Measurements from ENCODE around the gene SLC29A3. TPM values are rescaled to one million over a fixed set of nuclear protein-coding genes. Genes with fewer than 3 reads are reported as not detected.

The SLC29A3 gene
- total and polyA plus RNA-seq, 2 of the 8 experiments (the other 6 are each of a cell fraction or from before 2014, with no cell fraction given) = 14.0 to 24.6 TPM

DNA sequence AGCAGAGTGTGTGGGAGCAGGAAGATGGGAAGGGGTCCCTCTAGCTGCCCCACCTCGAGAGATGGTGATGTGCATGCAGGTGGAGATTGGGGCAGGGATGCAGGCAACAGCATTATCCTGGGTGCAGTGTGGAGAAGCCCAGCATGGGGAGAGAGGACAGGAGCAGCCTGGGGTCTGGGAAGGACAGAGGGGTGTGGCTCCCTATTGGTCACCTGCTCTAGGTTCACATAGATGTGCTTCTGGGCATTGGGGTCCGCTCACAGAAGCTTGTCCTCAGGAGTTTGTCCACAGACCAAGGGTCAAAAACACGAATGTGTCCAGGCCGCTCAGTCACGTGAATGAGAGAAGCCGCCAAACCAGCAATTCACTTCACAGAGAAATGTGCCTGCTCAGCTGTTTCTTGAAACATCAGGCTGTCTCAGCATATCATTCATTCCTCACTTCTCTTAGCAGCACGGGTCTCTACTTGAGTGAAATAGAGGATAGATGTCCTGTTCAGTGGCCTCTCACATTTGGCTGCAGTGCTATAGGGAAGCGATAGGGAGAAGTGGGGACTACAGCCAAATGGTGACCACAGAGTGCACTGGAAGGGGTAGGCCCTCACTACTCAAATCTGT lies 11.5 kb upstream of the SLC29A3 start:
- peak; percentile 45; the same call in 1 of the 2 replicates for TF ChIP-seq MAFK (IDR thresholded peaks at IDR 0.05; ENCODE audit: low read depth, low read length)
- TF ChIP-seq ATF3 (IDR thresholded peaks at IDR 0.05; ENCODE audit: insufficient read depth, low read depth, low read length) = no peak
- no peak for TF ChIP-seq SRF (IDR thresholded peaks at IDR 0.05; ENCODE audit: low read depth, low read length)

More for the DNA sequence above, 11.5 kb upstream of the SLC29A3 start:
- H2AFZ ChIP-seq (ENCODE audit: low read length) = no peak overlapping the region
- H3K23ac ChIP-seq (ENCODE audit: insufficient read length) = no peak overlapping the region
- no peak overlapping the region for H3K4ac ChIP-seq (replicated peaks; ENCODE audit: insufficient read length, low read depth, low read length)
- peaks cover 0 to 3% (median 0%) of the 10 kb centered on the region in 4 experiments; a peak in 1 of 7 replicates for H3K27me3 ChIP-seq (replicated peaks in 1 of 4; ENCODE audit: control insufficient read depth in 3 of 4, extremely low read depth in 1 of 4, insufficient read depth in 3 of 4, low read length in 3 of 4)
- no peak overlapping the region for H2AK5ac ChIP-seq (ENCODE audit: low read depth, low read length)
- no peak overlapping the region for H3K9ac ChIP-seq (replicated peaks in 1 of 4; ENCODE audit: extremely low read depth in 1 of 4, low read depth in 3 of 4, low read length in 3 of 4)
- H3K23me2 ChIP-seq (ENCODE audit: low read depth, low read length) = no peaks in the 10 kb centered on the region
- H2BK20ac ChIP-seq (ENCODE audit: low read length) = no peak overlapping the region
- H3K9me3 ChIP-seq (ENCODE audit: insufficient read depth in 2 of 2, low read depth in 1 of 2, low read length in 1 of 2) = no peaks in the 10 kb centered on the region
- ChIA-PET POLR2A (ENCODE audit: partially characterized antibody) (interaction anchor here (1.2 kb wide), 1 partner anchor 7 kb away, joined by 3 read pairs; no protein-coding TSS in a partner anchor), CTCF (ENCODE audit: partially characterized antibody) (interaction anchor here (0.8 to 4.5 kb wide), 13 partner anchors 11 to 404 kb away, joined by 3 to 32 read pairs (median 4); partner anchors contain the start of gene SLC29A3)
- peaks cover 0 to 4% (median 0%) of the 10 kb centered on the region in 4 experiments; a peak in 3 of 7 replicates for H3K4me1 ChIP-seq (replicated peaks in 1 of 4; ENCODE audit: control insufficient read depth in 3 of 4, insufficient read depth in 4 of 4, low read length in 3 of 4)
- FAIRE-seq (no peak), DNase-seq (ENCODE audit: low read depth in 1 of 2, low spot score in 2 of 2) (no peak)
- no peak overlapping the region for H3K56ac ChIP-seq (replicated peaks; ENCODE audit: insufficient read length, low read depth, low read length)
- WGBS, 2 experiments (ENCODE audit: extremely low coverage in 1 of 2, insufficient coverage in 1 of 2, insufficient read length in 1 of 2, insufficient replicate concordance in 2 of 2, low coverage in 1 of 2, low lambda C conversion rate in 2 of 2, missing lambda C conversion rate in 1 of 2) = 89% methylated on average over 8 of the region's 8 CpGs; no CpG with 5 or more reads in 1 of the 2 experiments
- H3K27ac ChIP-seq (ENCODE audit: low read depth, low read length) = no peak overlapping the region
- H2BK5ac ChIP-seq (ENCODE audit: low read depth, low read length) = no peak overlapping the region
- 0 out of 8 replicates have a peak, but pooled peaks cover 0 to 2% (median 0%) of the 10 kb centered on the region in 4 experiments for H3K36me3 ChIP-seq (ENCODE audit: control insufficient read depth in 2 of 4, insufficient read depth in 4 of 4, low read length in 3 of 4)
- H2BK12ac ChIP-seq (ENCODE audit: low read depth, low read length) = no peak overlapping the region
- H3K4me2 ChIP-seq (ENCODE audit: insufficient read depth in 1 of 2, low read depth in 2 of 2, low read length in 2 of 2) = no peak overlapping the region
- H4K20me1 ChIP-seq (replicated peaks in 1 of 2; ENCODE audit: control insufficient read depth in 1 of 2, insufficient read depth in 2 of 2, low read length in 2 of 2) = peaks cover 0 to 3% of the 10 kb centered on the region in 2 experiments
- no peaks in the 10 kb centered on the region for H3K79me1 ChIP-seq (ENCODE audit: low read depth, low read length)
- no peak overlapping the region for H3K18ac ChIP-seq (ENCODE audit: extremely low read depth, low read length)
- H3K79me2 ChIP-seq (ENCODE audit: control insufficient read depth in 1 of 2, insufficient read depth in 2 of 2, low read length in 2 of 2) = no peaks in the 10 kb centered on the region; a peak in 1 of 4 replicates
- H4K5ac ChIP-seq (ENCODE audit: insufficient read length, low read depth, low read length) = no peak overlapping the region
- H3K4me3 ChIP-seq (ENCODE audit: extremely low read depth in 1 of 4, insufficient read depth in 2 of 4, low read depth in 3 of 4, low read length in 4 of 4) = no peak overlapping the region
- H4K91ac ChIP-seq (replicated peaks; ENCODE audit: insufficient read length, low read length) = no peak overlapping the region
- no peak overlapping the region for H3K14ac ChIP-seq (ENCODE audit: insufficient read length)
- no peak overlapping the region for H4K8ac ChIP-seq (ENCODE audit: extremely low read depth, insufficient read depth, low read length)
- peak overlapping the region; percentile 96; the same call in 1 of the 2 replicates for H2BK15ac ChIP-seq (ENCODE audit: low read length)
- H2BK120ac ChIP-seq (replicated peaks; ENCODE audit: low read depth, low read length) = no peak overlapping the region

Data from H1 (cell line).